SU-DHL-6 (cell line): ENCODE measurements around the gene BRD4.

Source experiments
- H2AFZ ChIP-seq: fragments of 200-600 bp; sonication (generic); 2 replicates; pipeline ENCODE4 v1.6.1; 2014; ENCODE audit warnings: low read depth, mild to moderate bottlenecking, moderate library complexity, mixed read lengths, antibody characterized with exemption, low read length; ENCODE audit not compliant: severe bottlenecking
- H3F3A ChIP-seq: fragments of 200-600 bp; shearing (Covaris generic); 2 replicates; pipeline ENCODE4 v1.6.0; 2016; ENCODE audit warnings: antibody characterized with exemption, mild to moderate bottlenecking; ENCODE audit not compliant: insufficient read depth
- H3K27ac ChIP-seq: fragments of 200-600 bp; sonication (generic); 2 replicates; pipeline ENCODE4 v1.5.1; 2016; ENCODE audit warnings: low read depth, mild to moderate bottlenecking, low read length, moderate library complexity, mixed read lengths
- H3K27me3 ChIP-seq: fragments of 200-600 bp; sonication (generic), shearing (Covaris generic); 2 replicates; pipeline ENCODE4 v1.6.0; 2014; ENCODE audit warnings: mild to moderate bottlenecking, low read length
- H3K36me3 ChIP-seq: fragments of 200-600 bp; sonication (generic); 2 replicates; pipeline ENCODE4 v1.6.1; 2014; ENCODE audit warnings: mild to moderate bottlenecking, low read length, mixed read lengths
- H3K4me2 ChIP-seq: fragments of 300-600, 200-600 bp; shearing (Covaris generic), sonication (generic); 2 replicates; pipeline ENCODE4 v1.6.0; 2014; ENCODE audit warnings: low read length, low read depth, mild to moderate bottlenecking; ENCODE audit not compliant: poor library complexity, severe bottlenecking
- H3K4me3 ChIP-seq: fragments of 200-600 bp; sonication (generic); 2 replicates; pipeline ENCODE4 v1.5.1; 2014; ENCODE audit warnings: antibody characterized with exemption, low read length, mild to moderate bottlenecking, mixed read lengths; ENCODE audit not compliant: insufficient read depth, poor library complexity, severe bottlenecking
- H3K79me2 ChIP-seq: fragments of 200-600 bp; sonication (generic); 2 replicates; pipeline ENCODE4 v1.6.1; 2014; ENCODE audit warnings: mild to moderate bottlenecking, low read length, moderate library complexity; ENCODE audit not compliant: insufficient read depth
- H3K9ac ChIP-seq: fragments of 200-600 bp; sonication (generic); 2 replicates; pipeline ENCODE4 v1.7.0; 2014; ENCODE audit warnings: mild to moderate bottlenecking, low read length
- H3K9me2 ChIP-seq: fragments of 200-600 bp; sonication (generic); replicated peaks from 2 replicates; pipeline ENCODE4 v1.6.1; 2014; ENCODE audit warnings: low read length; ENCODE audit not compliant: insufficient read depth
- H3K9me3 ChIP-seq: fragments of 200-600 bp; sonication (generic); 2 replicates; pipeline ENCODE4 v1.6.1; 2014; ENCODE audit warnings: low read length, mixed read lengths; ENCODE audit not compliant: insufficient read depth
- H4K20me1 ChIP-seq: fragments of 200-600 bp; sonication (generic); 2 replicates; pipeline ENCODE4 v1.6.1; 2014; ENCODE audit warnings: low read depth, mild to moderate bottlenecking, antibody characterized with exemption, low read length, moderate library complexity, mixed read lengths
- CTCF ChIP-seq: fragments of 200-600 bp; sonication (generic); IDR thresholded peaks from one replicate; pipeline ENCODE4 v1.5.1; 2017; ENCODE audit warnings: antibody characterized with exemption, mild to moderate bottlenecking, low read length, moderate library complexity; ENCODE audit not compliant: insufficient read depth, poor library complexity, severe bottlenecking
- EZH2phosphoT487 ChIP-seq: fragments of 200-600 bp; sonication (generic), shearing (Covaris generic); conservative IDR thresholded peaks from 2 replicates; pipeline ENCODE4 v1.6.1; 2018; ENCODE audit warnings: mild to moderate bottlenecking, antibody characterized with exemption, low read length, moderate library complexity, mixed read lengths

Gene BRD4

GRCh38 chr19:15283141-15283883, 49.0 kb downstream of the BRD4 start:
- Histone ChIP-seq H3K9ac (no peak overlapping the region), H4K20me1 (peaks cover 52% of the 10 kb centered on the region), H3K9me2 (no peaks in the 10 kb centered on the region), H3K4me3 (no peak overlapping the region), H3K4me2 (peak overlapping the region; percentile 9), H3F3A (peaks cover 20% of the 10 kb centered on the region), H3K36me3 (no peaks in the 10 kb centered on the region), H3K27ac (peak overlapping the region; percentile 16; the same call in 1 of the 2 replicates), H2AFZ (no peak overlapping the region), H3K79me2 (peaks cover 100% of the 10 kb centered on the region), H3K27me3 (no peaks in the 10 kb centered on the region), H3K9me3 (no peaks in the 10 kb centered on the region)
- TF ChIP-seq CTCF (no peak), EZH2phosphoT487 (no peak)

DNA sequence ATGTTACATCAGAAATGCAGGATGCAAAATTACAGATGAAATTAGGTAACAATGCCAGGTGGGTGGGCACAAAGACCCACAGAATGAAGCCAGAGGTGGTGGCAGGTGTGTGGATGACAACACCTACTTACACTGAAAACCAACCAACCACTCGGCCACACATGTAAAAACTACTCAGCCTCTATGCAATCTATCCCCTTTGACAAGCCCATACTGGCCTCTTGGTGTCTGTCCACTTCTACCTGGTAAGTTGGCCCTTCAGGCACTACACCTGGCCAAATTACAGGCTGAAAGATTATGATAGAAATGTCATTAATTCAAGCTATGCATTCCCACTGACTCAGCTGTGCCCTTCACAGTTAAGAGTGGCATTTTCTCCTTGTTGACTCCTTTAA, 50.0 kb downstream of the BRD4 start:
- H3K9ac ChIP-seq, result no peak overlapping the region
- 0 out of 2 replicates have a peak overlapping the region, but pooled peaks have one; percentile 16 for H3K27ac ChIP-seq
- no peak overlapping the region for H3K4me2 ChIP-seq
- no peaks in the 10 kb centered on the region for H3K9me2 ChIP-seq
- H3K27me3 ChIP-seq, result no peaks in the 10 kb centered on the region
- H3K79me2 ChIP-seq, result peaks cover 100% of the 10 kb centered on the region
- peaks cover 52% of the 10 kb centered on the region for H4K20me1 ChIP-seq
- H3K4me3 ChIP-seq, result no peak overlapping the region
- H3K36me3 ChIP-seq, result no peaks in the 10 kb centered on the region
- no peaks in the 10 kb centered on the region for H3K9me3 ChIP-seq
- H2AFZ ChIP-seq, result no peak overlapping the region
- TF ChIP-seq EZH2phosphoT487 (no peak), CTCF (no peak)
- peaks cover 10% of the 10 kb centered on the region for H3F3A ChIP-seq

DNA sequence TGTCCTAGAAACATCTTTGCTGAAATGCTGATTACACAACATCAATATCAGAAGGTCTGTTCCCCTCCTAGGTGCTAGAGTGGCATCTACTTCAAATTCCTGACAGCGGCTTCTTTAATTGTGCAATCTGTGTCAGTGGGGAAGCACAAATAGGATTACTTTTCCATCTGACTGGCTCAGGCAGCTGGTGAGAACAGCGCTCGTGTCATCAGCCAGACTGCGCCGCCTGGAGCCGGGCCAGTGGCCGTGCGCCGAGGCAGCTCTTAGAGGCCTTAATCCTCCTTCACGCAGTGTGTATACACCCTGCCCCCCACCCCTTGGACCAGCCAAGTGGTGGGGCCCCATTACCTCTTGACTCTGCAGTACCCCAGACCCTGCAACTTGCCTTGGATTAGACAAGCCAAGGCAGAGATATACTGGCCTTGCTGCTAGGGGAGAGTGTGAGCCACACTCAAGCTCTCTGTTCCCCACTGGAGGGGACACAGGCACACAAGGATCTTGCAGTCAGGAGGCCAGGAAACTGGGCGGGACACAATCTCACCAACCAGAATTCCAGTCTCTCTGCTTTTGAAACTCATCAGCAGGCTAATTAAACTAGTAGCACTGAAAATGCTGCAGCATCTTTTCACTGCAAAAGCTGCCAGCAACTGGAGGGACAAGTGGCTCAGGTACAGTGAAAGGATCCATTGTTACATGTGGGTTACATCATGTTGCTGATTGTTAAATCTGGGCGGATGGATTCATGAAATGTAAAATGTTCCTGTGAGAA, 51.2 kb downstream of the BRD4 start:
- H3K36me3 ChIP-seq, result no peaks in the 10 kb centered on the region
- TF ChIP-seq CTCF (no peak), EZH2phosphoT487 (no peak)
- no peaks in the 10 kb centered on the region for H3K9me3 ChIP-seq
- no peaks in the 10 kb centered on the region for H3K27me3 ChIP-seq
- no peaks in the 10 kb centered on the region for H3F3A ChIP-seq
- peaks cover 100% of the 10 kb centered on the region for H3K79me2 ChIP-seq
- no peak overlapping the region for H3K27ac ChIP-seq
- H3K9me2 ChIP-seq, result no peaks in the 10 kb centered on the region
- H4K20me1 ChIP-seq, result peaks cover 48% of the 10 kb centered on the region
- H2AFZ ChIP-seq, result no peak overlapping the region
- H3K4me2 ChIP-seq, result no peak overlapping the region
- H3K9ac ChIP-seq, result no peak overlapping the region
- no peak overlapping the region for H3K4me3 ChIP-seq
